Activated CD8-positive, alpha-beta T cell treated with anti-CD3 and anti-CD28 coated beads for 36 hours (primary cell): ENCODE results near the gene ITGBL1. TPM values are rescaled to one million over a fixed set of nuclear protein-coding genes. Genes with fewer than 3 reads are reported as not detected.

Experiments
- ATAC-seq: fragments of 200-7000 bp; cut with Tn5 transposase; one replicate; pipeline ENCODE4 v1.10.0; 2021; ENCODE audit warnings: mild to moderate bottlenecking, moderate library complexity
- CTCF ChIA-PET: fragments of 350-600 bp; sonication (Branson Sonifier 250); formaldehyde crosslinking; loops from one replicate; lab custom pipeline; 2021; ENCODE audit warnings: antibody characterized with exemption; lab: Charles Lee
- POLR2A ChIA-PET: fragments of 350-600 bp; sonication (Branson Sonifier 250); formaldehyde crosslinking; loops from one replicate; lab custom pipeline; 2021; ENCODE audit warnings: antibody characterized with exemption; lab: Charles Lee
- DNase-seq: peaks from one replicate; pipeline ENCODE4 v3.0.0-alpha.2; 2020
- H3K27ac Mint-ChIP-seq: one replicate; pipeline ENCODE4 v1.8.0; 2021; ENCODE audit warnings: mild to moderate bottlenecking, mixed read lengths
- H3K27me3 Mint-ChIP-seq: one replicate; pipeline ENCODE4 v1.8.0; 2021; ENCODE audit warnings: mixed read lengths
- H3K36me3 Mint-ChIP-seq: one replicate; pipeline ENCODE4 v1.8.0; 2021; ENCODE audit warnings: low read depth, mixed read lengths
- H3K4me1 Mint-ChIP-seq: one replicate; pipeline ENCODE4 v1.8.0; 2021; ENCODE audit warnings: low read depth, mixed read lengths
- H3K4me3 Mint-ChIP-seq: one replicate; pipeline ENCODE4 v1.8.0; 2021; ENCODE audit warnings: mild to moderate bottlenecking, moderate library complexity, mixed read lengths
- H3K9me3 Mint-ChIP-seq: one replicate; pipeline ENCODE4 v1.8.0; 2021; ENCODE audit warnings: mixed read lengths
- CTCF ChIP-seq: fragments of 200-600 bp; IDR thresholded peaks from one replicate; pipeline ENCODE4 v1.8.0; 2022; ENCODE audit warnings: antibody characterized with exemption, mild to moderate bottlenecking
- intact Hi-C: fragments of 100-400 bp; cut with micrococcal nuclease; formaldehyde crosslinking; loops from one replicate; pipeline ENCODE4 v1.10.0; 2022
- total RNA-seq, 2 experiments: library from RNA; stranded (reverse); gene quantifications; one replicate each; pipeline ENCODE4 v1.2.3, GENCODE V29; 2021

ITGBL1 gene
- total RNA-seq, 2 experiments from 2014 or later: not detected

- ChIA-PET CTCF (no interaction called here), POLR2A (no interaction called here)
- H3K4me1 Mint-ChIP-seq: no peaks in the 10 kb centered on the region
- H3K27me3 Mint-ChIP-seq: peaks cover 4% of the 10 kb centered on the region
- TF ChIP-seq CTCF: no peak
- no peak overlapping the region for H3K27ac Mint-ChIP-seq
- no peak for DNase-seq
- intact Hi-C loops: no loop called here
- no peaks in the 10 kb centered on the region for H3K9me3 Mint-ChIP-seq
- no peak overlapping the region for H3K4me3 Mint-ChIP-seq
- H3K36me3 Mint-ChIP-seq: no peaks in the 10 kb centered on the region
- ATAC-seq: no peak
Observed at GRCh38 chr13:101424381-101425155, 27.9 kb upstream of the ITGBL1 start.

- ChIA-PET POLR2A (no interaction called here), CTCF (no interaction called here)
- intact Hi-C loops: no loop called here
- Mint-ChIP-seq H3K4me1 (no peaks in the 10 kb centered on the region), H3K27me3 (peaks cover 5% of the 10 kb centered on the region), H3K27ac (no peak overlapping the region), H3K4me3 (no peak overlapping the region), H3K9me3 (no peaks in the 10 kb centered on the region), H3K36me3 (no peaks in the 10 kb centered on the region)
- TF ChIP-seq CTCF: no peak
- no peak for ATAC-seq
- no peak for DNase-seq
Observed at GRCh38 chr13:101425156-101425471, 27.4 kb upstream of the ITGBL1 start.

GRCh38 chr13:101425623-101426022 is 26.9 kb upstream of the ITGBL1 start:
- H3K9me3 Mint-ChIP-seq: no peaks in the 10 kb centered on the region
- ChIA-PET CTCF (no interaction called here), POLR2A (no interaction called here)
- no peaks in the 10 kb centered on the region for H3K4me1 Mint-ChIP-seq
- intact Hi-C loops: no loop called here
- H3K4me3 Mint-ChIP-seq: no peak overlapping the region
- TF ChIP-seq CTCF: no peak
- H3K27me3 Mint-ChIP-seq: peaks cover 4% of the 10 kb centered on the region
- DNase-seq: no peak
- no peak overlapping the region for H3K27ac Mint-ChIP-seq
- H3K36me3 Mint-ChIP-seq: no peaks in the 10 kb centered on the region
- no peak for ATAC-seq

- Mint-ChIP-seq H3K9me3 (no peaks in the 10 kb centered on the region), H3K27ac (no peak overlapping the region), H3K4me1 (no peaks in the 10 kb centered on the region), H3K36me3 (no peaks in the 10 kb centered on the region), H3K4me3 (no peak overlapping the region), H3K27me3 (peaks cover 6% of the 10 kb centered on the region)
- CTCF ChIA-PET: no interaction called here
- intact Hi-C loops: no loop called here
- no peak for TF ChIP-seq CTCF
- POLR2A ChIA-PET: no interaction called here
- ATAC-seq (no peak), DNase-seq (no peak)
Observed at GRCh38 chr13:101429733-101430132, 22.7 kb upstream of the ITGBL1 start.

GRCh38 chr13:101433895-101434294 is 18.6 kb upstream of the ITGBL1 start:
- ChIA-PET CTCF (no interaction called here), POLR2A (no interaction called here)
- Mint-ChIP-seq H3K9me3 (no peaks in the 10 kb centered on the region), H3K27me3 (peaks cover 6% of the 10 kb centered on the region), H3K27ac (no peak overlapping the region), H3K4me3 (no peak overlapping the region), H3K4me1 (no peaks in the 10 kb centered on the region), H3K36me3 (no peaks in the 10 kb centered on the region)
- DNase-seq (no peak), ATAC-seq (no peak)
- TF ChIP-seq CTCF: no peak
- intact Hi-C loops: no loop called here
